ENCODE data around the gene LAMA2. TPM values are rescaled to one million over a fixed set of nuclear protein-coding genes. Genes with fewer than 3 reads are reported as not detected.

Gene LAMA2
- total and polyA plus RNA-seq, 2 donors (not counting 3 experiments of a cell fraction or from before 2014, with no cell fraction given), result 0.51 to 0.75 TPM

- TF ChIP-seq MYC (IDR thresholded peaks at IDR 0.05; ENCODE audit: low read depth, low read length) (no peak), FOS (IDR thresholded peaks at IDR 0.05; ENCODE audit: borderline replicate concordance, insufficient read depth, low read length) (no peak), EZH2 (IDR thresholded peaks at IDR 0.05; ENCODE audit: borderline replicate concordance, low read depth, low read length, severe bottlenecking) (no peak), POLR2A (IDR thresholded peaks at IDR 0.05; ENCODE audit: low read depth, low read length) (no peak), JUN (IDR thresholded peaks at IDR 0.05; ENCODE audit: borderline replicate concordance, insufficient read depth, insufficient read length, low read depth) (no peak), GATA2 (IDR thresholded peaks at IDR 0.05; ENCODE audit: insufficient read depth, insufficient read length, low read depth, low read length) (no peak), MAX (IDR thresholded peaks at IDR 0.05; ENCODE audit: insufficient read depth, insufficient read length) (no peak), POLR2AphosphoS5 (IDR thresholded peaks at IDR 0.05; ENCODE audit: insufficient read depth, low read depth, low read length) (no peak)
- TF ChIP-seq, protein P1, sequence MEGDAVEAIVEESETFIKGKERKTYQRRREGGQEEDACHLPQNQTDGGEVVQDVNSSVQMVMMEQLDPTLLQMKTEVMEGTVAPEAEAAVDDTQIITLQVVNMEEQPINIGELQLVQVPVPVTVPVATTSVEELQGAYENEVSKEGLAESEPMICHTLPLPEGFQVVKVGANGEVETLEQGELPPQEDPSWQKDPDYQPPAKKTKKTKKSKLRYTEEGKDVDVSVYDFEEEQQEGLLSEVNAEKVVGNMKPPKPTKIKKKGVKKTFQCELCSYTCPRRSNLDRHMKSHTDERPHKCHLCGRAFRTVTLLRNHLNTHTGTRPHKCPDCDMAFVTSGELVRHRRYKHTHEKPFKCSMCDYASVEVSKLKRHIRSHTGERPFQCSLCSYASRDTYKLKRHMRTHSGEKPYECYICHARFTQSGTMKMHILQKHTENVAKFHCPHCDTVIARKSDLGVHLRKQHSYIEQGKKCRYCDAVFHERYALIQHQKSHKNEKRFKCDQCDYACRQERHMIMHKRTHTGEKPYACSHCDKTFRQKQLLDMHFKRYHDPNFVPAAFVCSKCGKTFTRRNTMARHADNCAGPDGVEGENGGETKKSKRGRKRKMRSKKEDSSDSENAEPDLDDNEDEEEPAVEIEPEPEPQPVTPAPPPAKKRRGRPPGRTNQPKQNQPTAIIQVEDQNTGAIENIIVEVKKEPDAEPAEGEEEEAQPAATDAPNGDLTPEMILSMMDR (IDR thresholded peaks at IDR 0.05; ENCODE audit: extremely low read depth in 1 of 2, insufficient read depth in 1 of 2, low read depth in 1 of 2, low read length in 2 of 2), result no peak
- ChIA-PET POLR2A (interaction anchor here (0.6 kb wide), 1 partner anchor 399 kb away, joined by 5 read pairs; no protein-coding TSS in a partner anchor), CTCF (interaction anchor here (0.6 to 1.4 kb wide), 3 partner anchors 19 to 724 kb away, joined by 3 to 4 read pairs (median 3); no protein-coding TSS in a partner anchor)
- Histone ChIP-seq H3K79me2 (ENCODE audit: control insufficient read depth, insufficient read depth, low read length) (no peaks in the 10 kb centered on the region), H3K4me3 (replicated peaks in 1 of 3; ENCODE audit: insufficient read depth in 1 of 3, low read depth in 1 of 3, low read length in 3 of 3) (no peak overlapping the region), H3K9me3 (replicated peaks; ENCODE audit: control insufficient read depth, insufficient read depth, low read length) (no peaks in the 10 kb centered on the region), H3K9ac (replicated peaks; ENCODE audit: extremely low read depth, insufficient read depth, low read length) (no peak overlapping the region), H3K27ac (ENCODE audit: insufficient read depth, low read depth, low read length) (no peak overlapping the region), H4K20me1 (replicated peaks; ENCODE audit: control insufficient read depth, extremely low read depth, insufficient read depth, low read length) (no peaks in the 10 kb centered on the region), H3K27me3 (ENCODE audit: control insufficient read depth in 2 of 2, insufficient read depth in 2 of 2, low read length in 2 of 2) (no peaks in the 10 kb centered on the region), H3K4me2 (ENCODE audit: insufficient read depth, low read length) (no peak overlapping the region), H3K36me3 (ENCODE audit: control insufficient read depth in 2 of 2, extremely low read depth in 1 of 2, insufficient read depth in 2 of 2, low read length in 2 of 2) (peaks cover 0 to 6% of the 10 kb centered on the region in 2 experiments), H2AFZ (ENCODE audit: low read depth, low read length) (no peak overlapping the region), H3K4me1 (ENCODE audit: control insufficient read depth, extremely low read depth, insufficient read depth, low read length) (peaks cover 2% of the 10 kb centered on the region), H3K9me1 (replicated peaks; ENCODE audit: control insufficient read depth, extremely low read depth, insufficient read depth, low read length) (no peaks in the 10 kb centered on the region)
- FAIRE-seq (no peak), DNase-seq (ENCODE audit: low read depth, low spot score) (no peak)
- intact Hi-C loops (cut with micrococcal nuclease) (no loop called here), dilution Hi-C loops (cut with MboI; ENCODE audit: extremely low pct_ligation_motif_present, low sequenced_read_pairs) (no loop called here)
- BruUV-seq (replicated peaks), result no TSS peak
Measured at GRCh38 chr6:129519750-129520149, 636.8 kb downstream of the LAMA2 start.

Measured in endothelial cell of umbilical vein (primary cell).